Hematopoietic multipotent progenitor cell treated with erythropoietin and hydrocortisone succinate and interleukin-3 and kit ligand, for 4 days (in vitro differentiated cells): ENCODE data around the gene MGAT1.
"Not testable (repeated sequence)": the region's sequence is repeated elsewhere in the genome, so short reads cannot be mapped to it uniquely, and the experiment has no call there.

Experiments
- DNase-seq: peaks from one replicate; pipeline ENCODE4 v3.0.0-alpha.2; 2015

MGAT1 gene

GRCh38 chr5:180802325-180803180 lies at the start of gene MGAT1:
Gene MGAT1, minus strand, starts transcription at chr5:180802806. Its CDS starts 9,835 bp downstream, at chr5:180792971.
- DNase-seq, result peak; percentile 91

- DNase-seq, result no peak
Observed at GRCh38 chr5:180850434-180851078, 48.0 kb upstream of the MGAT1 start.

GRCh38 chr5:180849827-180850226 lies 47.2 kb upstream of the MGAT1 start:
- DNase-seq, result no peak

- DNase-seq, result no peak
Observed at GRCh38 chr5:180848878-180849277, 46.3 kb upstream of the MGAT1 start.

- DNase-seq, result no peak
Observed at GRCh38 chr5:180848265-180848664, 45.7 kb upstream of the MGAT1 start.

- DNase-seq, result no peak
Observed at GRCh38 chr5:180847026-180847425, 44.4 kb upstream of the MGAT1 start.

GRCh38 chr5:180844858-180845257 lies 42.3 kb upstream of the MGAT1 start:
- DNase-seq, result no peak

- no peak for DNase-seq
Observed at GRCh38 chr5:180844432-180844831, 41.8 kb upstream of the MGAT1 start.

GRCh38 chr5:180839935-180840334 lies 37.3 kb upstream of the MGAT1 start:
- no peak for DNase-seq

GRCh38 chr5:180839227-180839626 lies 36.6 kb upstream of the MGAT1 start:
- DNase-seq, result no peak

- no peak for DNase-seq
Observed at GRCh38 chr5:180837478-180837877, 34.9 kb upstream of the MGAT1 start.

- no peak for DNase-seq
Observed at GRCh38 chr5:180832638-180833068, 30.0 kb upstream of the MGAT1 start.

- DNase-seq, result peak; percentile 90
Observed at GRCh38 chr5:180831139-180832093, 28.8 kb upstream of the MGAT1 start.

GRCh38 chr5:180830253-180831138 lies 27.9 kb upstream of the MGAT1 start:
- DNase-seq, result peak; percentile 88

- no peak for DNase-seq
Observed at GRCh38 chr5:180829726-180830125, 27.1 kb upstream of the MGAT1 start.

GRCh38 chr5:180828756-180829531 lies 26.3 kb upstream of the MGAT1 start:
- DNase-seq, result not testable (repeated sequence)

- not testable (repeated sequence) for DNase-seq
Observed at GRCh38 chr5:180827374-180827773, 24.8 kb upstream of the MGAT1 start.

GRCh38 chr5:180825768-180826525 lies 23.3 kb upstream of the MGAT1 start:
- DNase-seq, result no peak

- DNase-seq, result no peak
Observed at GRCh38 chr5:180824630-180825476, 22.2 kb upstream of the MGAT1 start.
